Measurements from ENCODE around the gene SDHC. TPM values are rescaled to one million over a fixed set of nuclear protein-coding genes. Genes with fewer than 3 reads are reported as not detected.

The SDHC gene
- total and polyA plus RNA-seq, 2 donors (not counting 1 experiment from before 2014, with no cell fraction given), result 78.3 to 109 TPM

- H3K27me3 ChIP-seq (replicated peaks in 1 of 4; ENCODE audit: control extremely low read depth in 1 of 4, control insufficient read depth in 3 of 4, insufficient read depth in 4 of 4, low read length in 3 of 4), result no peaks in the 10 kb centered on the region
- no peaks in the 10 kb centered on the region for H3K9me3 Mint-ChIP-seq (ENCODE audit: insufficient read depth)
- TF ChIP-seq CTCF (IDR thresholded peaks at IDR 0.05) (no peak), EZH2 (IDR thresholded peaks at IDR 0.05; ENCODE audit: borderline replicate concordance, insufficient read depth, low read depth, low read length, poor library complexity, severe bottlenecking) (no peak)
- POLR2A ChIA-PET, result no interaction called here
- H2AFZ ChIP-seq (ENCODE audit: insufficient read depth, low read depth, low read length, poor library complexity, severe bottlenecking), result no peak overlapping the region
- H3K79me2 ChIP-seq (ENCODE audit: control insufficient read depth, insufficient read depth, low read length), result peaks cover 7% of the 10 kb centered on the region
- peaks cover 6% of the 10 kb centered on the region for H4K20me1 ChIP-seq (ENCODE audit: control insufficient read depth, insufficient read depth, low read length, poor library complexity, severe bottlenecking)
- peaks cover 6 to 7% of the 10 kb centered on the region in 2 donors for H3K4me1 ChIP-seq (ENCODE audit: control insufficient read depth in 2 of 2, insufficient read depth in 2 of 2, low read length in 2 of 2)
- H3K36me3 ChIP-seq (replicated peaks in 1 of 2; ENCODE audit: control extremely low read depth in 1 of 2, control insufficient read depth in 1 of 2, extremely low read depth in 1 of 2, insufficient read depth in 2 of 2, low read length in 1 of 2), result no peaks in the 10 kb centered on the region
- no peak overlapping the region for H3K4me2 ChIP-seq (replicated peaks; ENCODE audit: low read depth, low read length, poor library complexity, severe bottlenecking)
- H3K27me3 Mint-ChIP-seq, result no peaks in the 10 kb centered on the region
- CTCF ChIA-PET, result interaction anchor here (0.7 kb wide), 1 partner anchor 9 kb away, joined by 3 read pairs; no protein-coding TSS in a partner anchor
- DNase-seq (no peak), ATAC-seq (ENCODE audit: low read depth) (peak; percentile 31)
- 69% methylated on average over 5 of the region's 6 CpGs for WGBS (ENCODE audit: insufficient coverage)
- no peak overlapping the region for H3K4me3 Mint-ChIP-seq
- intact Hi-C loops (cut with micrococcal nuclease), result no loop called here
- H3K9ac ChIP-seq (ENCODE audit: low read length), result no peak overlapping the region
- no peaks in the 10 kb centered on the region for H3K9me3 ChIP-seq (ENCODE audit: control extremely low read depth in 1 of 3, control insufficient read depth in 2 of 3, insufficient read depth in 1 of 3, low read length in 2 of 3)
- H3K27ac Mint-ChIP-seq, result no peak overlapping the region
- H3K4me1 Mint-ChIP-seq, result peaks cover 13% of the 10 kb centered on the region
- H3K27ac ChIP-seq (ENCODE audit: low read length in 2 of 2), result no peak overlapping the region
- no peak overlapping the region for H3K4me3 ChIP-seq (ENCODE audit: control extremely low read depth in 1 of 5, extremely low read depth in 1 of 5, insufficient read depth in 1 of 5, low read depth in 2 of 5, low read length in 4 of 5)
Observed at GRCh38 chr1:161298116-161298515, 16.1 kb upstream of the SDHC start.

GRCh38 chr1:161299347-161299746 lies 14.8 kb upstream of the SDHC start:
- H3K4me3 Mint-ChIP-seq, result no peak overlapping the region
- ChIA-PET POLR2A (interaction anchor here (0.6 kb wide), 1 partner anchor 29 kb away, joined by 4 read pairs; no protein-coding TSS in a partner anchor), CTCF (no interaction called here)
- Histone ChIP-seq H3K4me3 (ENCODE audit: control extremely low read depth in 1 of 5, extremely low read depth in 1 of 5, insufficient read depth in 1 of 5, low read depth in 2 of 5, low read length in 4 of 5) (no peak overlapping the region), H3K27ac (ENCODE audit: low read length in 2 of 2) (no peak overlapping the region), H3K9ac (ENCODE audit: low read length) (no peak overlapping the region), H3K4me1 (ENCODE audit: control insufficient read depth in 2 of 2, insufficient read depth in 2 of 2, low read length in 2 of 2) (peaks cover 8 to 12% of the 10 kb centered on the region in 2 donors), H3K79me2 (ENCODE audit: control insufficient read depth, insufficient read depth, low read length) (peaks cover 18% of the 10 kb centered on the region), H3K9me3 (ENCODE audit: control extremely low read depth in 1 of 3, control insufficient read depth in 2 of 3, insufficient read depth in 1 of 3, low read length in 2 of 3) (no peaks in the 10 kb centered on the region), H4K20me1 (ENCODE audit: control insufficient read depth, insufficient read depth, low read length, poor library complexity, severe bottlenecking) (peaks cover 16% of the 10 kb centered on the region), H3K27me3 (replicated peaks in 1 of 4; ENCODE audit: control extremely low read depth in 1 of 4, control insufficient read depth in 3 of 4, insufficient read depth in 4 of 4, low read length in 3 of 4) (no peaks in the 10 kb centered on the region), H2AFZ (ENCODE audit: insufficient read depth, low read depth, low read length, poor library complexity, severe bottlenecking) (no peak overlapping the region), H3K4me2 (replicated peaks; ENCODE audit: low read depth, low read length, poor library complexity, severe bottlenecking) (no peak overlapping the region), H3K36me3 (replicated peaks in 1 of 2; ENCODE audit: control extremely low read depth in 1 of 2, control insufficient read depth in 1 of 2, extremely low read depth in 1 of 2, insufficient read depth in 2 of 2, low read length in 1 of 2) (peaks cover 0 to 7% of the 10 kb centered on the region in 2 experiments)
- WGBS (ENCODE audit: insufficient coverage), result 90% methylated on average over 6 of the region's 9 CpGs
- H3K27ac Mint-ChIP-seq, result no peak overlapping the region
- DNase-seq, result no peak
- no peaks in the 10 kb centered on the region for H3K27me3 Mint-ChIP-seq
- no peak for ATAC-seq (ENCODE audit: low read depth)
- TF ChIP-seq EZH2 (IDR thresholded peaks at IDR 0.05; ENCODE audit: borderline replicate concordance, insufficient read depth, low read depth, low read length, poor library complexity, severe bottlenecking), result no peak
- no peak for TF ChIP-seq CTCF (IDR thresholded peaks at IDR 0.05)
- H3K9me3 Mint-ChIP-seq (ENCODE audit: insufficient read depth), result no peaks in the 10 kb centered on the region
- intact Hi-C loops (cut with micrococcal nuclease), result no loop called here
- H3K4me1 Mint-ChIP-seq, result peaks cover 19% of the 10 kb centered on the region

Data from B cell (primary cell).